Fibroblast of mammary gland (primary cell): ENCODE results near the gene NT5C.
A peak's percentile ranks its signal among the peaks of the same experiment; 100 is the strongest.
"Not testable (repeated sequence)": the region's sequence is repeated elsewhere in the genome, so short reads cannot be mapped to it uniquely, and the experiment has no call there.

Experiments
- DNase-seq: peaks from one replicate; pipeline ENCODE4 v3.0.0-alpha.2; 2010; ENCODE audit warnings: low read depth
- H3K4me3 ChIP-seq: 2 replicates; pipeline ENCODE4 v1.5.1; 2011; ENCODE audit warnings: low read depth, mild to moderate bottlenecking, low read length, moderate library complexity; ENCODE audit not compliant: control insufficient read depth
- TF ChIP-seq, protein P1 (sequence below): conservative IDR thresholded peaks from 2 replicates; pipeline ENCODE4 v1.5.1; 2011; ENCODE audit warnings: low read depth, low read length, inconsistent platforms; ENCODE audit not compliant: control insufficient read depth, insufficient read depth

NT5C gene

GRCh38 chr17:75168998-75169397 lies 37.5 kb upstream of the NT5C start:
- TF ChIP-seq, protein P1, sequence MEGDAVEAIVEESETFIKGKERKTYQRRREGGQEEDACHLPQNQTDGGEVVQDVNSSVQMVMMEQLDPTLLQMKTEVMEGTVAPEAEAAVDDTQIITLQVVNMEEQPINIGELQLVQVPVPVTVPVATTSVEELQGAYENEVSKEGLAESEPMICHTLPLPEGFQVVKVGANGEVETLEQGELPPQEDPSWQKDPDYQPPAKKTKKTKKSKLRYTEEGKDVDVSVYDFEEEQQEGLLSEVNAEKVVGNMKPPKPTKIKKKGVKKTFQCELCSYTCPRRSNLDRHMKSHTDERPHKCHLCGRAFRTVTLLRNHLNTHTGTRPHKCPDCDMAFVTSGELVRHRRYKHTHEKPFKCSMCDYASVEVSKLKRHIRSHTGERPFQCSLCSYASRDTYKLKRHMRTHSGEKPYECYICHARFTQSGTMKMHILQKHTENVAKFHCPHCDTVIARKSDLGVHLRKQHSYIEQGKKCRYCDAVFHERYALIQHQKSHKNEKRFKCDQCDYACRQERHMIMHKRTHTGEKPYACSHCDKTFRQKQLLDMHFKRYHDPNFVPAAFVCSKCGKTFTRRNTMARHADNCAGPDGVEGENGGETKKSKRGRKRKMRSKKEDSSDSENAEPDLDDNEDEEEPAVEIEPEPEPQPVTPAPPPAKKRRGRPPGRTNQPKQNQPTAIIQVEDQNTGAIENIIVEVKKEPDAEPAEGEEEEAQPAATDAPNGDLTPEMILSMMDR, result no peak
- DNase-seq, result no peak
- no peak overlapping the region for H3K4me3 ChIP-seq

DNA sequence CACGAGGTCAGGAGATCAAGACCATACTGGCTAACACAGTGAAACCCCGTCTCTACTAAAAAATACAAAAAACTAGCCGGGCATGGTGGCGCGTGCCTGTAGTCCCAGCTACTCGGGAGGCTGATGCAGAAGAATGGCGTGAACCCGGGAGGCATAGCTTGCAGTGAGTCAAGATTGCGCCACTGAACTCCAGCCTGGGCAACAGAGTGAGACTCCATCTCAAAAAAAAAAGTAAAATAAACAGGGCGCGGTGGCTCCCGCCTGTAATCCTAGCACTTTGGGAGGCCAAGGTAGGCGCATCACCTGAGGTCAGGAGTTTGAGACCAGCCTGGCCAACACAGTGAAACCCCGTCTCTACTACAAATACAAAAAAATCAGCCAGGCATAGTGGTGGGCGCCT lies 33.1 kb upstream of the NT5C start:
- H3K4me3 ChIP-seq, DNase-seq: not testable (repeated sequence)

DNA sequence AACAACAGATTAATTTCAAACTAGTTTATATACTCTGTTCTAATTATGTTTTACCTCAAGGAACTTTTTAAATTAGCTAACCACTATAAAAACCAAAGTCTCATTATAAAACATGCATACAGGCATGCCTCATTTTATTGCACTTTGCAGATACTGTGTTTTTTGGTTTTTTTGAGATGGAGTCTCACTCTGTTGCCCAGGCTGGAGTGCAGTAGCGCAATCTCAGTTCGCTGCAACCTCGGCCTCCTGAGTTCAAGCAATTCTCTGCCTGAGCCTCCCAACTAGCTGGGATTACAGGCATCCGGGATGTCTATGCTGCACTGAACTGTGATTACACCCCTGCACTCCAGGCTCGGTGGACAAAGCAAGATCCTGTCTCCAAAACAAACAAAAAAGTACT lies 31.5 kb upstream of the NT5C start:
- DNase-seq, result no peak
- no peak overlapping the region for H3K4me3 ChIP-seq
- TF ChIP-seq, protein P1, result no peak

DNA sequence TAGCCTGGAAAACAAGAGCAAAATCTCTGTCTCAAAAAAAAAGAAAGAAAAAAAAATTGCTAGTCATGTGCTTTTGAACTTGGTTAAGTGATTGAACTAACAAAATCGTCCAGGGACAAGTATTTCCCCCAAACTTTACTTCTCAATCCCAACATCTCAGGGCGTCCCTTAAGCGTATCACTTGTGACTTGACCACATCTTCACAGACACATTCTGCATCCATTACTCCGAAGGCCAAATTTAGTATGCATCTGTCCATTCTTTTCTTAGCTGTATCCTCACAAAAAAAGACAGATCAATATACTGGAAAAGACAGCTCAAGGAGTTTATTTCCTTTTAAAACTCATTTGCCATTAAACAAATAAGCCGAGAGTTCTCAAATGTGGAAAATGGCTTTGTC lies 28.7 kb upstream of the NT5C start:
- TF ChIP-seq, protein P1, result no peak
- DNase-seq, result no peak
- no peak overlapping the region for H3K4me3 ChIP-seq

GRCh38 chr17:75159196-75160031 lies 27.9 kb upstream of the NT5C start:
- peak; percentile 53 for DNase-seq
- H3K4me3 ChIP-seq, result no peak overlapping the region
- TF ChIP-seq, protein P1, result no peak

GRCh38 chr17:75158480-75158879 lies 26.9 kb upstream of the NT5C start:
- H3K4me3 ChIP-seq, DNase-seq: not testable (repeated sequence)

DNA sequence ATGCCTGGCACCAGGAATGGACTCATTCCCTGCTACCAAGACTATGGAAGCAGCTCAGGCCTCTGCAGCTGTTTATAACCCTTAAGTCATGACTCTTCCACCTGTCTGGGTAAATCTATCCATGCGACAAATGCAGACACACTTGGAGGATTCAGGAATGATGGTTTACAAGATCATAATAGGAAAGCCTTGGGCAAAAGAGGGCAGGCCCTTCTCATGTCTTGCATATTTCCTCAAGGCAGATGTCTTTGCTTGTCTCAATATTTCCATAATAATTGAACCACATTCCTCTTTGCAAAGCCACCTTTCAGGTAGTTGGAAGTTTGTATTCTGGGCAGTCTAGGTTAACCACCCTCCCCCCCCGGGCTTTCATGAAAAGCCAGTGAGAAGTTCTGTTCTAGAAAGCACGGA lies 23.7 kb upstream of the NT5C start:
- TF ChIP-seq, protein P1, result no peak
- DNase-seq, result no peak
- H3K4me3 ChIP-seq, result no peak overlapping the region
